OCI-LY1 (cell line): Measurements from ENCODE around the gene BCR.

ENCODE experiments used
- EZH2 ChIP-seq: fragments of 200-600 bp; sonication (generic), shearing (Covaris generic); IDR thresholded peaks from 2 replicates; pipeline ENCODE4 v1.8.0; 2017; ENCODE audit warnings: borderline replicate concordance, mixed run types, mild to moderate bottlenecking, antibody characterized with exemption, low read length, moderate library complexity, mixed read lengths
- TF ChIP-seq, protein P1 (sequence below): fragments of 200-600 bp; sonication (generic), shearing (Covaris generic); IDR thresholded peaks from 2 replicates; pipeline ENCODE4 v1.5.1; 2017; ENCODE audit warnings: mild to moderate bottlenecking, antibody characterized with exemption, low read length, moderate library complexity, mixed read lengths

DNA sequence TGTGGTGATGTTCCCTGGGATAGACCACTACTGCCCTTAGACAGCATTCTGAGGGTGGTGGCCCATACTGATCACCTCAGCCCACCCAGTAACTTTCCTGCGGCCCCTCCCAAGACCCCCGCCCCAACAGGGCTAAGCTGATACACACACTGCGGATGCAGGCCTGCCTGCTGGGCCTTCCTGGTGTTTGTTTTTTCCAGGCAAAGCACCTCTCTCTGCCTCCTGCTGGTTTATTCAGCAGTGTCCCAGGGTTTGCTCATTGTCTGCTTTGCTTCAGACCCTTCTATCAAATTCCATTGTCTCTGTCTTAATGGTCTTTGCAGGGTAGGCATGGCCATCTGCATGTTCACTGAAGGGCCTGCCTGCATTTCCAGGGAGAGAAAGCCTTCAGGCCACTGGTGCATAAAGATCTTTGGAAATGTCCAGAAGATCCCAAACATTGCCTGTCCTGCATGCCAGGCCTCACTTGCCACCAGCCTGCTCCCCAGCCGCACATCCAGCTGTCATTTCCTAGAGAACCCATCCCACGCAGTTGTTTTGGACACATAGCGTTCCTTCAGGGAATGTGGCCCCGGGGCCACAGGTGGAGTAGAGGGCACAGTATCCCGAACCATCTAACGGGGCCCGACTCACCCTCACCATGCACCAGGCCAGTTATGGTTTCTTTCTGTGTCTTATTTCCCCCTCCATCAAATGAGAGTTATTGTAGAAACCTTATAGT, 50.2 kb downstream of the BCR start:
- TF ChIP-seq, protein P1, sequence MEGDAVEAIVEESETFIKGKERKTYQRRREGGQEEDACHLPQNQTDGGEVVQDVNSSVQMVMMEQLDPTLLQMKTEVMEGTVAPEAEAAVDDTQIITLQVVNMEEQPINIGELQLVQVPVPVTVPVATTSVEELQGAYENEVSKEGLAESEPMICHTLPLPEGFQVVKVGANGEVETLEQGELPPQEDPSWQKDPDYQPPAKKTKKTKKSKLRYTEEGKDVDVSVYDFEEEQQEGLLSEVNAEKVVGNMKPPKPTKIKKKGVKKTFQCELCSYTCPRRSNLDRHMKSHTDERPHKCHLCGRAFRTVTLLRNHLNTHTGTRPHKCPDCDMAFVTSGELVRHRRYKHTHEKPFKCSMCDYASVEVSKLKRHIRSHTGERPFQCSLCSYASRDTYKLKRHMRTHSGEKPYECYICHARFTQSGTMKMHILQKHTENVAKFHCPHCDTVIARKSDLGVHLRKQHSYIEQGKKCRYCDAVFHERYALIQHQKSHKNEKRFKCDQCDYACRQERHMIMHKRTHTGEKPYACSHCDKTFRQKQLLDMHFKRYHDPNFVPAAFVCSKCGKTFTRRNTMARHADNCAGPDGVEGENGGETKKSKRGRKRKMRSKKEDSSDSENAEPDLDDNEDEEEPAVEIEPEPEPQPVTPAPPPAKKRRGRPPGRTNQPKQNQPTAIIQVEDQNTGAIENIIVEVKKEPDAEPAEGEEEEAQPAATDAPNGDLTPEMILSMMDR = no peak
- TF ChIP-seq EZH2 = no peak
